Body of pancreas (tissue), 4 donors: ENCODE measurements around the gene AWAT2.

Experiments
- CTCF ChIP-seq, 7 experiments: fragments of 450-650 bp in 4 of 7; fragments of 200-600 bp in 3 of 7; sonication (generic) in 3 of 7; IDR thresholded peaks; one replicate each; pipeline ENCODE4 v1.5.1; 2016 to 2019; ENCODE audit warnings: antibody characterized with exemption in 7 of 7
- POLR2A ChIP-seq, 3 donors: fragments of 450-650 bp; IDR thresholded peaks; one replicate each; pipeline ENCODE4 v1.6.1; 2016; ENCODE audit warnings: antibody characterized with exemption in 3 of 3, mild to moderate bottlenecking in 2 of 3

DNA sequence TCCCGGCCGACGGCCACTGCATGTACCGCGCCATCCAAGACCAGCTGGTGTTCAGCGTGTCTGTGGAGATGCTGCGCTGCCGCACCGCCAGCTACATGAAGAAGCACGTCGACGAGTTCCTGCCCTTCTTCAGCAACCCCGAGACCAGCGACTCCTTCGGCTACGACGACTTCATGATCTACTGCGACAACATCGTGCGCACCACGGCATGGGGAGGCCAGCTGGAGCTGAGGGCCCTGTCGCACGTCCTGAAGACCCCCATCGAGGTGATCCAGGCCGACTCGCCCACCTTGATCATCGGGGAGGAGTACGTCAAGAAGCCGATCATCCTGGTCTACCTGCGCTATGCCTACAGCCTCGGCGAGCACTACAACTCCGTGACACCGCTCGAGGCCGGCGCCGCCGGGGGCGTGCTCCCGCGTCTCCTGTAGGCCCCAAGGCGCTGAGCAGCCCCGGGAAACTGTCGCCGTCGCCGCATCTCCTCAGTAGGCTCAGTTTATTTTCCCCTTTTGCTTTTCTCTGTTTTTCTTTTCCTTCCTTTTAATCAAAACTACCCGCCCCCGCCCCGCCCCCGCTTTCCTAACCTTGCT, 13.3 kb upstream of the AWAT2 start:
- no peak for TF ChIP-seq POLR2A (IDR thresholded peaks at IDR 0.05)
- no peak for TF ChIP-seq CTCF (IDR thresholded peaks at IDR 0.05)
